Smooth muscle cell (in vitro differentiated cells): ENCODE results near the gene ZFYVE21. TPM values are rescaled to one million over a fixed set of nuclear protein-coding genes. Genes with fewer than 3 reads are reported as not detected.

Source experiments
- DNase-seq: peaks from one replicate; lab custom pipeline; 2025; ENCODE audit not compliant: unreplicated experiment; lab: John Stamatoyannopoulos, UW
- H2AFZ ChIP-seq: fragments of 200-600 bp; sonication (generic); 2 replicates; pipeline ENCODE4 v1.6.0; 2016; ENCODE audit warnings: antibody characterized with exemption, low read depth, mild to moderate bottlenecking
- H3F3A ChIP-seq: fragments of 200-600 bp; sonication (generic); 2 replicates; pipeline ENCODE4 v1.6.0; 2017; ENCODE audit warnings: antibody characterized with exemption, low read depth
- H3K27ac ChIP-seq: fragments of 200-600 bp; sonication (generic); 2 replicates; pipeline ENCODE4 v1.5.1; 2016; ENCODE audit warnings: low read depth, mild to moderate bottlenecking
- H3K27me3 ChIP-seq: fragments of 200-600 bp; sonication (generic); 2 replicates; pipeline ENCODE4 v1.6.1; 2016; ENCODE audit warnings: low read depth, mild to moderate bottlenecking
- H3K36me3 ChIP-seq: fragments of 200-600 bp; sonication (generic); 2 replicates; pipeline ENCODE4 v1.5.1; 2016; ENCODE audit warnings: low read depth
- H3K4me1 ChIP-seq: fragments of 200-600 bp; sonication (generic); 2 replicates; pipeline ENCODE4 v1.5.1; 2016; ENCODE audit warnings: low read depth
- H3K4me2 ChIP-seq: fragments of 200-600 bp; sonication (generic); 2 replicates; pipeline ENCODE4 v1.6.0; 2016; ENCODE audit warnings: mild to moderate bottlenecking
- H3K4me3 ChIP-seq: fragments of 200-600 bp; sonication (generic); 2 replicates; pipeline ENCODE4 v1.5.1; 2016; ENCODE audit warnings: mild to moderate bottlenecking
- H3K79me2 ChIP-seq: fragments of 200-600 bp; sonication (generic); 2 replicates; pipeline ENCODE4 v1.6.0; 2016; ENCODE audit warnings: low read depth, mild to moderate bottlenecking
- H3K9ac ChIP-seq: fragments of 200-600 bp; sonication (generic); 2 replicates; pipeline ENCODE4 v1.6.0; 2016; ENCODE audit warnings: low read depth
- H3K9me3 ChIP-seq: fragments of 200-600 bp; sonication (generic); replicated peaks from 2 replicates; pipeline ENCODE4 v1.5.1; 2016; ENCODE audit warnings: low read depth
- H4K20me1 ChIP-seq: fragments of 200-600 bp; sonication (generic); 2 replicates; pipeline ENCODE4 v1.6.0; 2016; ENCODE audit warnings: low read depth
- CTCF ChIP-seq: fragments of 200-600 bp; sonication (generic); IDR thresholded peaks from 2 replicates; pipeline ENCODE4 v1.5.1; 2017; ENCODE audit warnings: borderline replicate concordance, mild to moderate bottlenecking, antibody characterized with exemption; ENCODE audit not compliant: insufficient read depth, poor library complexity, severe bottlenecking
- WGBS: methylation state at CpG from one replicate; pipeline ENCODE4 v1.1.7; 2016; ENCODE audit warnings: low lambda C conversion rate; 5-methylcytosine and 5-hydroxymethylcytosine counted together
- polyA plus RNA-seq: library from polyadenylated mRNA; unstranded; fragments of >200 nt; fragmentation: Nextera tagmentation; extraction: Ambion mirVana; gene quantifications from 2 replicates; pipeline ENCODE4 v1.2.1, GENCODE V29; 2016
- total RNA-seq: library from RNA; depleted of rRNA; stranded (reverse); fragments of >200 nt; gene quantifications from 2 replicates; pipeline ENCODE4 v1.2.3, GENCODE V29; 2014

The ZFYVE21 gene
- total and polyA plus RNA-seq, 2 experiments from 2014 or later = 33.9 to 41.5 TPM

GRCh38 chr14:103705504-103706284 is 9.9 kb upstream of the ZFYVE21 start:
- 91% methylated on average over 28 of the region's 28 CpGs for WGBS
- H2AFZ ChIP-seq = no peak overlapping the region
- TF ChIP-seq CTCF = no peak
- H3K4me1 ChIP-seq = no peaks in the 10 kb centered on the region
- H3K4me3 ChIP-seq = no peak overlapping the region
- no peaks in the 10 kb centered on the region for H3K27me3 ChIP-seq
- DNase-seq = no peak
- no peak overlapping the region for H3K27ac ChIP-seq
- H3K36me3 ChIP-seq = no peaks in the 10 kb centered on the region
- H3F3A ChIP-seq = no peaks in the 10 kb centered on the region
- no peak overlapping the region for H3K9ac ChIP-seq
- H3K79me2 ChIP-seq = no peaks in the 10 kb centered on the region
- no peak overlapping the region for H3K4me2 ChIP-seq
- H4K20me1 ChIP-seq = peaks cover 22% of the 10 kb centered on the region
- no peaks in the 10 kb centered on the region for H3K9me3 ChIP-seq

- no peak for DNase-seq
- Histone ChIP-seq H3F3A (no peaks in the 10 kb centered on the region), H2AFZ (no peak overlapping the region), H3K4me2 (no peak overlapping the region), H3K4me3 (no peak overlapping the region), H3K4me1 (no peaks in the 10 kb centered on the region), H4K20me1 (peaks cover 12% of the 10 kb centered on the region), H3K27ac (no peak overlapping the region), H3K79me2 (no peaks in the 10 kb centered on the region), H3K36me3 (no peaks in the 10 kb centered on the region), H3K9me3 (no peaks in the 10 kb centered on the region), H3K27me3 (no peaks in the 10 kb centered on the region), H3K9ac (no peak overlapping the region)
- 95% methylated on average over 41 of the region's 41 CpGs for WGBS
- no peak for TF ChIP-seq CTCF
Observed at GRCh38 chr14:103706551-103707328, 8.9 kb upstream of the ZFYVE21 start.

GRCh38 chr14:103707329-103708263 is 8.0 kb upstream of the ZFYVE21 start:
- Histone ChIP-seq H3K4me1 (no peaks in the 10 kb centered on the region), H3K4me3 (no peak overlapping the region), H3K9me3 (no peaks in the 10 kb centered on the region), H3F3A (no peaks in the 10 kb centered on the region), H2AFZ (no peak overlapping the region), H3K9ac (no peak overlapping the region), H4K20me1 (peaks cover 6% of the 10 kb centered on the region), H3K79me2 (no peaks in the 10 kb centered on the region), H3K27me3 (no peaks in the 10 kb centered on the region), H3K36me3 (no peaks in the 10 kb centered on the region), H3K27ac (no peak overlapping the region), H3K4me2 (no peak overlapping the region)
- no peak for TF ChIP-seq CTCF
- DNase-seq = no peak
- WGBS = 93% methylated on average over 28 of the region's 29 CpGs
